D341Med (cell line): ENCODE data around the gene GJD3.
"Not testable (repeated sequence)": the region's sequence is repeated elsewhere in the genome, so short reads cannot be mapped to it uniquely, and the experiment has no call there.

Source experiments
- DNase-seq: peaks from one replicate; pipeline ENCODE4 v3.0.0; 2012; ENCODE audit warnings: low spot score

Gene GJD3

DNA sequence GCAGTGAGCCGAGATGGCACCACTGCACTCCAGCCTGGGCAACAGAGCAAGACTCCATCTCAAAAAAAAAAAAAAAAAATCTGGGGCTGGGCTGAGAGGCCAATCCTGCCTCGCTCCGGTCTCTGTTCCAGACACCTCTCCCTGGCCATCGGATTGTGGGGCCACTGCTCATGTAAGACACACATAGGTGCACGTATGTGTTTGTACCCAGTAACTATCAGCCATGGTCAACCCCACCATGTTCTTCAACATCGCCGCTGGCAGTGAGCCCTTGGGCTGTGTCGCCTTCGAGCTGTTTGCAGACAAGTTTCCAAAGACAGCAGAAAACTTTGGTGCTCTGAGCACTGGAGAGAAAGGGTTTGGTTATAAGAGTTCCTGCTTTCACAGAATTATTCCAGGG, 3.2 kb upstream of the GJD3 start:
- DNase-seq: not testable (repeated sequence)

DNA sequence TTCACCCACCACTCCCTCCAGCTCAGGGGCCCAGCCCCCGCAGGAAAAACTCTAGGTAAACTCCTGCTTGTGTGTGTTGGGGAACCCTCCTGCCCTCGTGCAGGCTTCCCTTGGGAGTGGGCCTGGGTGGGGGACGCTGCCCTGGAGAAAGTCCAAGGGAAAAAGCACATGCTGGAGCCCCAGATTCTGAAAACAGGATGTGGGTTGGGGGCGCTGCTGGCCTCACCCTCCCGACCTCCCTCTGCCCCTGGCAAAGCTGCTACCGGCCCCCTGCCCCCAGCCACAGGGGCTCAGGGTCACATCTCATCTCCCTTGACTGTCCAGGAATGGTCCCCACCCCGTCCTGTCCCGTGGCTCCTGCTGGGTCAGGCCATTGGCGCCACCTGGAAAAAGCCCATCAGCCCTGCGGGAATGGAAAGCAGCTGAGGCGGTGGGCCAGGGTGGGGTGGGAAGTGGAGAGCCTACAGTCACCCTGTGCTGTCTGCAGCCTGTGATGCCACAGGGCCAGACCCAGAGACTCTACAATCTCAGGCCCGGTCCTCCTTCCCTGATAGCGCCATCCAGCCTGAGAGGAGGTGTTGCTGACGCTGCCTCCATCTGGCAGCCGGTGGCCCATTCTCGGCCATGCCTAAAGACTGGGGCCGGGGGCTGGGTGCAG, 2.5 kb upstream of the GJD3 start:
- peak; percentile 29 for DNase-seq

DNA sequence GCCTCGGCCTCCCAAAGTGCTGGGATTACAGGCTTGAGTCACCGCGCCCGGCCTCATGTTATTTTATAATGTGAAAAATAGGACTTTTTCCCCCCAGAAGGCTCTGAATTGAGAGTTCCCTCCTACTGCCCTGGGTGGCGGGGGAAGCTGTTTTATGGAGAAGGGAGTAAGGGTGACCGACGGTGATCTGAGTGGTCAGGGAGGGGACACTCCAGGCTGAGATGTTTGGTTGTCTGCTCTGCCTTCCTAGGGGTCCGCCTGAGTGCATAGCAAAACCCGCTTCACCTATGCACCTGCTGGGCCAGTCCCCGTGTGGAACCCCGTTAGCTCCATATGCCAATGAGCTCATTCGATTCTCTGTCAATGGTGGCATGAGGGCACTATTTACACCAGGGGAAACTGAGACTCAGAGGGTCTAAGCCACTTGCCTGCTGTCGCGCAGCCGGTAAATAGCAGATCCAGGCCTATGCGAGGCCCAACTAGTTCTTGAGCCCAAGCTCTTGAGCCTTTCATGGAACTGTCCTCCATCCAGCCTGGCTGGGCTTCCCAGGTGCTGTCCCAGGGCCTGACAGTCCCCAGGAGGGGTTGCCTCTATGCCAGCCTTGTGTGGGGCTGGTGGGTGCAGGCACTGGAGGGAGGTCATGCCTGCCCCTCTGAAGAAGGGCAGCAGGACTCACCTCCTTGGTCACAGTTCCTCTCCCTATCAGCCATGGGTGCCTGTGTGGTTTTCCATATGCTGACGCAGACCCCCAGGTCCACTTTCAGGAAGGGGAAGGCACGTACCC, 1.7 kb upstream of the GJD3 start:
- peak; percentile 27 for DNase-seq

DNA sequence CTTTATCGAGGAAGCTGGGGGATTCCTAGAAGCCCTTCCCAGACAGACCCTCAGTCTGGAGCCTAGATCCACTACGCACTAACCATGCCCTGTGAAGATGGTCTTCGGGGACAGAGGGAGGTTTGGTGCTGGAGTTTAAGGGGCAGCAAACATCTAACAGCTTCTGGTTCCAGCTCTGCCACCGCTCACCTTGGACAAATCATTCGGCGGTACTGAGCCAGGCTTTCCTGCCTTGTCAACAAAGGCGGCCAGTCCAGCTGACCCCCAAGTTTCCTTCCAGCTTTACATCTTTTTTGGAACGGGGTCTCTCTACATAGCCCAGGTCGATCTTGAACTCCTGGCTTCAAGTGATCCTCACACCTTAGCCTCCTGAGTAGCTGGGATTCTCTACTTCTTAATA, 369 bp upstream of the GJD3 start:
- no peak for DNase-seq

DNA sequence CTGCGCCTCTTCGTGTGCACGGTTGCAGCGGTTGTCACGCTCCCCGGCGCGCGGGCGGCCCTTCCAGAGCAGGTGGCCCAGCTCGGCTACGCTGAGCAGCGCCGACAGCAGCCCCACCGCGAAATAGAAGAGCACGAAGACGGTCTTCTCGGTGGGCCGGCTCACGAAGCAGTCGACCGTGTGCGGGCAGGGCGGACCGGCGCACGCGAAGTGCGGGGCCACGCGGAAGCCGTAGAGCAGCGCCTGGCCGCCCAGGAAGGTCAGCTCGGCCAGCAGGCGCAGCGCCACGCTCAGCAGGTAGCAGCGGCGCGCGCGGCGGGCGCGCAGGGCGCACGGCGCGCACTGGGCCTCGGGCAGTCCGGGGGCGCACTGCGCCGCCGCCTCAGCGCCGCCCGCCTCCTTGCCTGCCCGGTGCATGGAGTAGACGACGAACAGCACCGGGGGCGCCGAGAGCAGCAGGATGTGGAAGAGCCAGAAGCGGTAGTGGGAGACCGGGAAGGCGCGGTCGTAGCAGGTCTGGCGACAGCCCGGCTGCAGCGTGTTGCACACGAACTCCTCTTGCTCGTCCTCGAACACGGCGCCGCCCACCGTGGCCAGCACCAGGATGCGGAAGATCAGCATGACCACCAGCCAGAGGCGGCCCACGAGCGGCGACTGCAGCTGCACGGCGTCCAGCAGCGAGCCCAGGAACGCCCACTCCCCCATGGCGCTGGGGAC, 1.3 kb downstream of the GJD3 start:
- peak; percentile 79 for DNase-seq

DNA sequence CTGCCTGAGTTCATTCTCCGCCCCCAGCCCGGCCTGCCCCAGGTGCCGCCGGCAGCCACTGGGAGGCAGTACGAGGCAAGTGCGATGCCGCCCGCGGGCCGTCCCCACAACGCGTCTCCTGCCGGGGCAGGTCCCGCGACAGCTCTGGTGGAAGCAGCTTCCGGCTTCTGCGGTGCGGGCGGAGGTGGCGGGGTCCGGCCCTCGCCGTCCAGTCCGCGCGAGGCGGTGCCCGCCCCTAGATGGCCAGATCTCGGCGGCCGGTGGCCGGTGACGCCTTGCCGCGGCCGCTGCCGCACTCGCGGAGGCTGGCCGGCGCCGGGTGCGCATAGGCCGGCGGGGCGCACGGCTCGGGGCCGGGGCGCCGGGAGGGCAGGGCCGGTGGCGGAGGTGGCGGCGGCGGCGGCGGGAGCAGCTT, 1.8 kb downstream of the GJD3 start:
- DNase-seq: peak; percentile 97

DNA sequence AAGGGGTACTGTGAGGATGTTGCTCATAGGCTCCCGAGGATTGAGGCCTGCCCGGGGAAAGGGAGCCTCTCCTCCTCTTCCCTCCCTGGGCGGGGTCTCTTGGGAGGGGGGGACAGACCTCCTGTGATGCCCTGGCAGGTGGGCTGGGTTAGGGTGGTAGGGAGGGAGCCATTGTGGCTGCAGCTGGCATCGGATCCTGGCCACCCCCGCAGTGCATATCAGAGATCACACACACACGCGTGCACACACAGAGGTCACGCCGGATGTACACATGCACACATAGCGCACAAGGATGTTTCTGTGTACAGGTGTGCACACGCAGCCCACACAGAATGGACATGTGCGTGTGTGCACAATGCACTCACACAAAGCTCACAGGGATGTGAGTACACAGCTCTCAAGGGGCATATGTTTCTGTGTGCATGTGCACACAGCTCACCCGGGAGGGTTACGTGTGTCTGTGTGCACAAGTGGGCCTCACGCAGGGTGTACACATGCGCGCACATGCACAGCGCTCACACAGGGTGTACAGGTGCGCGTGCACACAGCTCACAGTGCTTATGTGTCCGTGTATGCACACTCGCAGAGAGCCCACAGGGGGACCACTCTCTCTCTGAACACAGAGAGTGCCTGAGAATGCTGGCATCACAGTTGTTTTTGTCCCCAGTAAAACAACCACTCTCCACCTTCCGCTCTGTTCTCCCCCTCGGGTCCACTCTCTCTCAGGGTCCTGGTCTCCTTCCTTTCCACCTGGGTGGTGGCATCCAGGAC, 2.4 kb downstream of the GJD3 start:
- peak; percentile 36 for DNase-seq

DNA sequence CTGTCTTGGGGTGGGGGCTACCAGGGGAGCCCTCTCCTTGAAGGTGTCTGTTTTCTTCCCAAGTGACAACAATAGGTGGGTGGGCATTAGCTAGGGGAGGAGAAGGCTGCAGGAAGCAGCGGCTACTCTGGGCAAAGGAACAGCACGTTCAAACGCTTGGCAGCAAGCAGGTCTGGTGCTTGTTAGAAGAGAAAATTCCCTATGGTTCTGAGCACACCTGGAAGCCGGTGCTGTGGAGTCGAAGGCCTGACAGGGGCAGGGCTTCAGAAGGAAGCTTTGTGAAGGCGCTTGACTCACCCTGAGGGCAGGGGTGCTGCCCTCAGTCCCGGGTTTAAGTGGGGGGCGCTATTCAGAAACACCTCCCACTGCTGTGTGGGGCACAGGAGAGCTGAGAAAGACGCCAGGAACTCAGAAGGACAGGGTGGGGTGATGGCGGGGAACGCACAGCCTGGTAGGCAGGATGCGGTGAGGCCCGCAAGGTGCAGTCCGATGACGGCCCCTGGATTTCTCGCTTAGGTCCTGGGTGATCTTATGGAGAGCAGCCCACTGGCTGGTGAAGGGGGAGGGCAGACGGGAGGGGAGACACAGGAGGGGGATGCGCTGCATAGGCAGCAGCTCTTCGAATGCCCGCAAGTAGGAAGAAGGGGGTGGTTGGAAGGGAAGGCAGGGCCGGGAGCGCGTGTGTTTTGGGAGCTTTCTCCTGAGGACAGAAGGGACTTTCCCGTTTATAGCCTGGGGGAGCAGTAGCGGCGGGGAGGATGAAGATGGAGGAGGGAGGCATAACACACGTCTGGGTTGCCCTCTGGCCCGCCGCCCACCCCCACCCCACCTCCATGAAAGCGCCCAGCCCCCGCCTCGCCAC, 3.2 kb downstream of the GJD3 start:
- peak; percentile 28 for DNase-seq

DNA sequence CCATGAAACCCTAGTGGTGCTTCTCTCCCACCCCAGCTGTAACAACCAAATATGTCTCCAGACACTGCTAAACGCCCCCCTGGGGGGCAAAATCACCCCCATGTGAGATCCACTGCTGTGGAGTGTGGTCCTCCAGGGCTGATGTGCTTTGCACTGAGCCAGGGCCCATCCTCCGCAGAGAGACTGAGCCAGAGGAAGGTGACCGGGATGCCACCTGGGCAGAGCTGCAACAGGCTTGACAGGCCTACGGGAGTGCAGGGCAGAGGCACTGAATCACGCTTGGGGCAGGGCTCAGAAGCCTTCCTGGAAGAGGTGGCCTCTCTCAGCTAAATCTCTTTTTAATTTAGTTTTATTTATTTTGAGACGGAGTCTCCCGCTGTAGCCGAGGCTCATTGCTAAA, 4.4 kb downstream of the GJD3 start:
- peak; percentile 30 for DNase-seq

DNA sequence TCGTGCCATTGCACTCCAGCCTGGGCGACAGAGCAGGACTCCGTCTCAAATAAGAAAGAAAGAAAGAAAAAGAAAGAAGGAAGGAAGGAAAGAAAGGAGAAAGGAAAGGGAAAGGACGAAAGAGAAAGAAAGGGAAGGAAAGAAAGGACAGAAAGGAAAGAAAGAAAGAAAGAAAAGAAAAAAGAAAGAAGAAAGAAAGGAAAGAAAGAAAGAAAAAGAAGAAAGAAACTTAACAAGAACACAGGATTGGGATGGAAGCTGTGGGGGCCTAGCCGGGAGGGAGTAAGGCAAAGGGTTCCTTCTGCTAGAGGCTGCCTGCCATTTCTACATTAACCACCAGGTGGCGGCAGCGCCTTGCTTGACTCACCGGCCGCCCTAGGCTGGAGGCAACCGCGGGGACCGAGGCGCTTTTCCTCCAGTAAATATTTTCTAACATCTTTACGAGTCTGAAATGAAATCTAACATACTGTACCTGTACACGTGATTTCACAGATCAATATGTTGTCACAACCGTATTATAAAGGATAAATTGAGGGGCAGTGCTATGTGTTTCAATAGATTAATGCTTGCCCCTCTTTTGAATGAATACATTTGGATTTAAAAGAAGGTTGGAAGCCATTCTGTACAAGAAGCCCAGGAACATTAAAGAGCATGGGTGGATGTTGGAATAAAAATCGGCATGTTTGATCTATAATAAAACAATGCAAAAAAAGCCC, 6.1 kb downstream of the GJD3 start:
- DNase-seq: peak; percentile 95

DNA sequence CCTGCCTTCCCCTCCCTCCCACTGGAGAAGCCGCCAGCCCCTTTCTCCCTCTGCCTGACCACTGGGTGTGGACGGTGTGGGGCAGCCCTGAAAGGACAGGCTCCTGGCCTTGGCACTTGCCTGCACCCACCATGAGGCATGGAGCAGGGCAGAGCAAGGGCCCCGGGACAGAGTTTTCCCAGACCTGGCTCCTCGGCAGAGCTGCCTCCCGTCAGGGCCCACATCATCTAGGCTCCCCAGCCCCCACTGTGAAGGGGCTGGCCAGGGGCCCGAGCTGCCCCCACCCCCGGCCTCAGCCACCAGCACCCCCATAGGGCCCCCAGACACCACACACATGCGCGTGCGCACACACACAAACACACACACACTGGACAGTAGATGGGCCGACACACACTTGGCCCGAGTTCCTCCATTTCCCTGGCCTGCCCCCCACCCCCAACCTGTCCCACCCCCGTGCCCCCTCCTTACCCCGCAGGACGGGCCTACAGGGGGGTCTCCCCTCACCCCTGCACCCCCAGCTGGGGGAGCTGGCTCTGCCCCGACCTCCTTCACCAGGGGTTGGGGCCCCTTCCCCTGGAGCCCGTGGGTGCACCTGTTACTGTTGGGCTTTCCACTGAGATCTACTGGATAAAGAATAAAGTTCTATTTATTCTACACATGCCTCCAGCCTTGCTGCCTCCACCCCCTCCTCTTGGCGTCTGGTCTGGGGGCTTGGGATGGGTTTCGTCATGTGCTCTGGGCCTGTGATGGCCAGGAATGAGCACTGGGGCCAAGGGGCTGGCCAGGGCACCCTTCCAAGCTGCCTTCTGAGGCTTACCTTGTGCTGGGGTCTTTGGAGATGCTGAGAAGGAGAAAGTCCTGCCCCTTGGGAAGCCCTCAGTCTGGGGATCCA, 7.3 kb downstream of the GJD3 start:
- no peak for DNase-seq

DNA sequence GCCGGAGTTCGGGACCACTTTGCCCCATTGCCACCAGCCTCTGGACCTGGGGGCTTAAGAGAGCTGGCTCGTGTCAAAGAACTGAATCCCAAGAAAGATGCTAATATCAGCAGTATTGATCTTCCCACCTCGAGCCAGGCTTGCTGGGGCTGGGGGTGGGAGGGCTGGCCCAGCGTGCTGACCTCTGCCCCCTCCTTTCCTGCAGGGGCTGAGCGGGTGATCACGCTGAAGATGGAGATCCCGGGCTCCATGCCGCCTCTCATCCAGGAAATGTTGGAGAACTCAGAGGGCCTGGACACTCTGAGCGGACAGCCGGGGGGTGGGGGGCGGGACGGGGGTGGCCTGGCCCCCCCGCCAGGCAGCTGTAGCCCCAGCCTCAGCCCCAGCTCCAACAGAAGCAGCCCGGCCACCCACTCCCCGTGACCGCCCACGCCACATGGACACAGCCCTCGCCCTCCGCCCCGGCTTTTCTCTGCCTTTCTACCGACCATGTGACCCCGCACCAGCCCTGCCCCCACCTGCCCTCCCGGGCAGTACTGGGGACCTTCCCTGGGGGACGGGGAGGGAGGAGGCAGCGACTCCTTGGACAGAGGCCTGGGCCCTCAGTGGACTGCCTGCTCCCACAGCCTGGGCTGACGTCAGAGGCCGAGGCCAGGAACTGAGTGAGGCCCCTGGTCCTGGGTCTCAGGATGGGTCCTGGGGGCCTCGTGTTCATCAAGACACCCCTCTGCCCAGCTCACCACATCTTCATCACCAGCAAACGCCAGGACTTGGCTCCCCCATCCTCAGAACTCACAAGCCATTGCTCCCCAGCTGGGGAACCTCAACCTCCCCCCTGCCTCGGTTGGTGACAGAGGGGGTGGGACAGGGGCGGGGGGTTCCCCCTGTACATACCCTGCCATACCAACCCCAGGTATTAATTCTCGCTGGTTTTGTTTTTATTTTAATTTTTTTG, 8.5 kb downstream of the GJD3 start:
- DNase-seq: no peak

DNA sequence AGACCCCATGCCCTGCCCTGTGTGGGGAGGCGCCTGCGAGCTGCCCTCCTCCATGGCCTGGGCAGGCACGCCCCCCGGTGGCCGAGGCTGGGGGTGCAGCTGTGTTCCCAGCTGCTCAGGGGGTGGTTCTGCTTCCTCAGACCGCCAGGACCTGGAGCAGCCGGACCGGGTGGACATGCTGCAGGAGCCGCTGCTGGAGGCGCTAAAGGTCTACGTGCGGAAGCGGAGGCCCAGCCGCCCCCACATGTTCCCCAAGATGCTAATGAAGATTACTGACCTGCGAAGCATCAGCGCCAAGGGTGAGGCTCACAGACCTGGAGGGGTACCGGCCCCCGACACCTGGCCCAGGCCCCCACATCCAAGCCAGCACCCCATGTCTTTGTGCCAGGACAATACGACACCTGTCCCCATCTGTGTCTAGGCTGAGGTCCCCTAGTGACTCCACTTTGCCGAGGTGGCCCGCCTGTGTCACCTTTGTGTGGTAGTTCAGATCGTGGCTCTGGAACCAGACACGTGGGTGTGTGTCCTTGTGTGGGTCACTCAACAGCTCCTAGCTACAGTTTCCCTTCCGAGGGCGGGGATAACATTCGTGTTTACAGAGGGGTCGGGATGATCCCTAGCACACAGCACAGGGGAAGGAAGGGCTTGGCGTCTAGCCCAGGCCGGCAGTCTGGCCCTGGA, 9.3 kb downstream of the GJD3 start:
- peak; percentile 95 for DNase-seq

DNA sequence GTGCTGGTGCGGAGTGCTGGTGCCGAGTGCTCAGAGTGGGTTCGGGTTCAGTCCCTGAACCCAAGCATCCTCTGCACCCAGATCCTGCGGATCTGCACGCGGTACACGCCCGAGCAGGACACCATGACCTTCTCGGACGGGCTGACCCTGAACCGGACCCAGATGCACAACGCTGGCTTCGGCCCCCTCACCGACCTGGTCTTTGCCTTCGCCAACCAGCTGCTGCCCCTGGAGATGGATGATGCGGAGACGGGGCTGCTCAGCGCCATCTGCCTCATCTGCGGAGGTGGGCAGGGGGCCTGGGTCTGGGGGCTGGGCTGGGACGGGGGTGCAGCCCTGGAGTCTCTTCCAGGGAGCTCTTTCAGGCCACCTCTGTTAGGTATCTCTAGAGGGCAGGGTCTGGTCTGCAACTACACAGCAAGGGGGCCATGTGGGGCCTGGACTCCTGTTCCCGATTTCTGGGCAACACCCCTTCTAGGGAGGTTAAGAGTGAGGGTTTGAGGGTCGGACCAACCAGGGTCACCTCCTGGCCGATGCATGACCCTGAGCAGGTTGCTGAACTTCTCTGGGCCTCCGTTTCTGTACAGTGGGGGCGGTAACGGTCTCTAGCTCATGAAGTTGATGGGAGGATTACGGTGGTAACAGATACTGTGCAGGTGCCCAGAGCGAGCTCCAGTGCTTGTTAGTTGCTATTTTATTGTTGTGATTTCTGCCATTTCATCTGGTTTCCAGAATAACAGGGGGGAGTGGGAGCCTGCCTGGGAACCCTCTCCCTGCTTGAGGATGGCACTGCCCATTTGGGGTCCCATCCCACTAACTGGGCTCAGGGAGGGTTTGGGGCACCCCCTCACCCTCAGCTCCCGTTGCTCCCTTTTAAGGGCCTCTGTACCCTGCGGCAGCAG, 10.1 kb downstream of the GJD3 start:
- DNase-seq: no peak

DNA sequence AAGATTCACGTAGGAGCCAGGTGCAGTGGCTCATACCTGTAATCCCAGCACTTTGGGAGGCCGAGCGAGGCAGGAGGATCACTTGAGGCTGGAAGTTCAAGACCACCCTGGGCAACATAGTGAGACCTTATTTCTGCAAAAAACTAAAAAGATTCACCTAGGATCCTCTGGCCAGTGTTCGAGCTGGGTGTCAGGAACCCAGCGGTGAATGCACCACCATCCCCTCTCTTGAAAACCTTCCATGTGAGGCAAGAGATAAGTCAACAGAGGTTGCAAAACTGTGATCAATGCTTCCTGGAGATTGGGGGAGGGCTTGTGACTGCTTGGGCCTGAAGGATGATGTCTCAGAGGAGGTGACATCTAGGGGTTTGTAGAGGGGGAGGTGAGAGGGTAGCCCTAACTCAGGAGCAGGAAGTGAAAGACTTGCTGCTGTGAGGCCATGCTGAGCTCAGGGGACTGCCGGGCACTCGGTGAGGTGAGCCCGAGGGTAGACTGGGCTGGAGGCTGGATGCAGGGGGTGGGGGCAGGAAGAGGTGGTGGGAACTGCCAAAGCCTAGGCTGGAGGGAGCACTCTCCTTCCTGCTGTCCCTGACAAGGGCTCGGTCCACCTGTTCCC, 11.7 kb downstream of the GJD3 start:
- DNase-seq: no peak

DNA sequence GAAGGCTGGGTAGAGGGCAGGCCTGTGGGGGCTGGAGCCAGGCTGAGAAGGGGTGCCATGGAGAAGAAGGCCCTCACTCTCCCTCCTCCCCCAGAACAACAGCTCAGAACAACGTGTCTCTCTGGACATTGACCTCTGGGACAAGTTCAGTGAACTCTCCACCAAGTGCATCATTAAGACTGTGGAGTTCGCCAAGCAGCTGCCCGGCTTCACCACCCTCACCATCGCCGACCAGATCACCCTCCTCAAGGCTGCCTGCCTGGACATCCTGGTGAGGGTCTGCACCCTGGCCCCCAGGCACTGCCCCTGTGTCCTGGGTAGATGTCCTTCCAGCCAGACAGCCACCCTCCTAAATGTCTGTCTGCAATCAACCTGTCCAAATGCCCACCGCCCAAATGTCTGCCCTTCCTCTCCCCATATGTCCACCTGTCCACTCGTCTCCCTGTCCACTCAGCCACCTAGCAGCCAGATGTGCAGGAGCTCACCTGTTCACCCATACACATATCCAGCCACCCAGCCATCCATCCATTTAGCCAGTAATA, 12.2 kb downstream of the GJD3 start:
- no peak for DNase-seq
